ENCODE data around the gene ANXA8. TPM values are rescaled to one million over a fixed set of nuclear protein-coding genes. Genes with fewer than 3 reads are reported as not detected.

The ANXA8 gene
- polyA plus RNA-seq, 1 donor = 18.2 TPM

- WGBS (ENCODE audit: insufficient coverage, low lambda C conversion rate) = no CpG with 5 or more reads among the region's 3 CpGs
- Histone ChIP-seq H3K4me1 (ENCODE audit: control insufficient read depth, insufficient read depth, low read length) (peaks cover 63% of the 10 kb centered on the region), H3K36me3 (ENCODE audit: control insufficient read depth, insufficient read depth, low read length) (no peaks in the 10 kb centered on the region), H3K27ac (ENCODE audit: low read length) (no peak overlapping the region), H3K4me3 (ENCODE audit: low read length) (no peak overlapping the region), H3K9me3 (ENCODE audit: control insufficient read depth, low read depth, low read length) (peaks cover 2% of the 10 kb centered on the region), H3K27me3 (ENCODE audit: control insufficient read depth, insufficient read depth, low read length) (no peaks in the 10 kb centered on the region)
- DNase-seq = no peak
Measured at GRCh38 chr10:47454780-47455058, 29.2 kb downstream of the ANXA8 start.

DNA sequence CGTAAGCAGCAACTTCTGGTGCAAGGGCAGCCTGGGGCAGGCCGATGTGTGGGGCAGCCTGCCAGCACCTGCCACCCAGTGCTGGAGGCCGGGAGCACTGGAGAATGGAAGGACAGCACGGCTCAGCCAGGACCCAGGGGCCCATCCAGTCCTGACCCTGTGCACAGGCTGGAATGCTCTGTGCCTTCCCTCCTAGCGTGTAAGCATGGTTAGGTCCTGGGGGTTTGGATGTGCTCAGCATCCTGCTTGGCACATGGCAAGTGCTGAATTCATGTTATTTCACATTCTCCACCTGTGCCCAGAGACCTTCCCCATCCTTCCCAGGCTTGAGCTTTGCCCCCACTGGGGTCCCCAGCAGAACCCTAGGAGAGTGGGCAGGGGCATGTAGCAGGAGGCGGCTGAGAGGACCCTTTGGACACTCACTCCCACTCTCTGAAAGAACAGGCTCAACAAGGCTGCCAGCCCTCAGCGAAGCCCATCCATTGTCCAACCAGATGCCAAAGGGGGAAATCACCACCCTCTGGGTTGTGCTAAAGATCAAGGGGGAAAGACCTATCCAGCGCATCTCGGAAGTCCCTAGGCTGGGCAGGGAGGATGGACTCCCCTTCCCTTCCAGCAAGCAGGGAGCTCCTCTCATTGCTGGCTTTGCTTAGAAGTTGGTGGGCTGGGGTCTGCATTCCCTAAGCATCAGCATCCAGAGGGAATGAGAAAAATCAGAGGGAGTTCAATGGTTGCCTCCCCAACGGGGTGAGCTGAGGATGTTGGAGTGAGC is 29.7 kb downstream of the ANXA8 start:
- H3K36me3 ChIP-seq (ENCODE audit: control insufficient read depth, insufficient read depth, low read length) = no peaks in the 10 kb centered on the region
- peaks cover 63% of the 10 kb centered on the region for H3K4me1 ChIP-seq (ENCODE audit: control insufficient read depth, insufficient read depth, low read length)
- no peak overlapping the region for H3K4me3 ChIP-seq (ENCODE audit: low read length)
- no CpG with 5 or more reads among the region's 10 CpGs for WGBS (ENCODE audit: insufficient coverage, low lambda C conversion rate)
- H3K27ac ChIP-seq (ENCODE audit: low read length) = no peak overlapping the region
- no peak for DNase-seq
- no peaks in the 10 kb centered on the region for H3K27me3 ChIP-seq (ENCODE audit: control insufficient read depth, insufficient read depth, low read length)
- H3K9me3 ChIP-seq (ENCODE audit: control insufficient read depth, low read depth, low read length) = peaks cover 2% of the 10 kb centered on the region

- Histone ChIP-seq H3K27ac (ENCODE audit: low read length) (no peak overlapping the region), H3K36me3 (ENCODE audit: control insufficient read depth, insufficient read depth, low read length) (no peaks in the 10 kb centered on the region), H3K9me3 (ENCODE audit: control insufficient read depth, low read depth, low read length) (no peaks in the 10 kb centered on the region), H3K4me3 (ENCODE audit: low read length) (no peak overlapping the region), H3K27me3 (ENCODE audit: control insufficient read depth, insufficient read depth, low read length) (no peaks in the 10 kb centered on the region), H3K4me1 (ENCODE audit: control insufficient read depth, insufficient read depth, low read length) (peaks cover 63% of the 10 kb centered on the region)
- no CpG with 5 or more reads among the region's 7 CpGs for WGBS (ENCODE audit: insufficient coverage, low lambda C conversion rate)
- peak in 1 of 2 donors; percentile 56 for DNase-seq
Measured at GRCh38 chr10:47453141-47454007, 30.5 kb downstream of the ANXA8 start.

- peak in 1 of 2 donors; percentile 36 for DNase-seq
- H3K36me3 ChIP-seq (ENCODE audit: control insufficient read depth, insufficient read depth, low read length) = no peaks in the 10 kb centered on the region
Measured at GRCh38 chr10:47452495-47453140, 31.3 kb downstream of the ANXA8 start.

GRCh38 chr10:47451998-47452494 is 31.9 kb downstream of the ANXA8 start:
- DNase-seq = no peak
- WGBS (ENCODE audit: insufficient coverage, low lambda C conversion rate) = no CpG with 5 or more reads among the region's 7 CpGs
- H3K4me1 ChIP-seq (ENCODE audit: control insufficient read depth, insufficient read depth, low read length) = peaks cover 57% of the 10 kb centered on the region

More at GRCh38 chr10:47452495-47453140, 31.3 kb downstream of the ANXA8 start:
- Histone ChIP-seq H3K27me3 (ENCODE audit: control insufficient read depth, insufficient read depth, low read length) (no peaks in the 10 kb centered on the region), H3K4me1 (ENCODE audit: control insufficient read depth, insufficient read depth, low read length) (peaks cover 63% of the 10 kb centered on the region), H3K9me3 (ENCODE audit: control insufficient read depth, low read depth, low read length) (peaks cover 4% of the 10 kb centered on the region), H3K4me3 (ENCODE audit: low read length) (no peak overlapping the region), H3K27ac (ENCODE audit: low read length) (no peak overlapping the region)
- no CpG with 5 or more reads among the region's 11 CpGs for WGBS (ENCODE audit: insufficient coverage, low lambda C conversion rate)

GRCh38 chr10:47451273-47451997 is 32.5 kb downstream of the ANXA8 start:
- Histone ChIP-seq H3K27ac (ENCODE audit: low read length) (no peak overlapping the region), H3K4me3 (ENCODE audit: low read length) (no peak overlapping the region), H3K36me3 (ENCODE audit: control insufficient read depth, insufficient read depth, low read length) (no peaks in the 10 kb centered on the region), H3K27me3 (ENCODE audit: control insufficient read depth, insufficient read depth, low read length) (no peaks in the 10 kb centered on the region), H3K9me3 (ENCODE audit: control insufficient read depth, low read depth, low read length) (peaks cover 8% of the 10 kb centered on the region), H3K4me1 (ENCODE audit: control insufficient read depth, insufficient read depth, low read length) (peaks cover 51% of the 10 kb centered on the region)
- WGBS (ENCODE audit: insufficient coverage, low lambda C conversion rate) = no CpG with 5 or more reads among the region's 13 CpGs
- DNase-seq = peak; percentile 71 to 81

More at GRCh38 chr10:47451998-47452494, 31.9 kb downstream of the ANXA8 start:
- Histone ChIP-seq H3K9me3 (ENCODE audit: control insufficient read depth, low read depth, low read length) (peaks cover 8% of the 10 kb centered on the region), H3K36me3 (ENCODE audit: control insufficient read depth, insufficient read depth, low read length) (no peaks in the 10 kb centered on the region), H3K4me3 (ENCODE audit: low read length) (no peak overlapping the region), H3K27ac (ENCODE audit: low read length) (no peak overlapping the region), H3K27me3 (ENCODE audit: control insufficient read depth, insufficient read depth, low read length) (no peaks in the 10 kb centered on the region)

GRCh38 chr10:47450442-47450841 is 33.5 kb downstream of the ANXA8 start:
- no CpG with 5 or more reads among the region's 2 CpGs for WGBS (ENCODE audit: insufficient coverage, low lambda C conversion rate)
- peaks cover 42% of the 10 kb centered on the region for H3K4me1 ChIP-seq (ENCODE audit: control insufficient read depth, insufficient read depth, low read length)
- no peak for DNase-seq
- no peak overlapping the region for H3K27ac ChIP-seq (ENCODE audit: low read length)
- no peaks in the 10 kb centered on the region for H3K36me3 ChIP-seq (ENCODE audit: control insufficient read depth, insufficient read depth, low read length)
- no peaks in the 10 kb centered on the region for H3K27me3 ChIP-seq (ENCODE audit: control insufficient read depth, insufficient read depth, low read length)
- peaks cover 17% of the 10 kb centered on the region for H3K9me3 ChIP-seq (ENCODE audit: control insufficient read depth, low read depth, low read length)
- H3K4me3 ChIP-seq (ENCODE audit: low read length) = no peak overlapping the region

DNA sequence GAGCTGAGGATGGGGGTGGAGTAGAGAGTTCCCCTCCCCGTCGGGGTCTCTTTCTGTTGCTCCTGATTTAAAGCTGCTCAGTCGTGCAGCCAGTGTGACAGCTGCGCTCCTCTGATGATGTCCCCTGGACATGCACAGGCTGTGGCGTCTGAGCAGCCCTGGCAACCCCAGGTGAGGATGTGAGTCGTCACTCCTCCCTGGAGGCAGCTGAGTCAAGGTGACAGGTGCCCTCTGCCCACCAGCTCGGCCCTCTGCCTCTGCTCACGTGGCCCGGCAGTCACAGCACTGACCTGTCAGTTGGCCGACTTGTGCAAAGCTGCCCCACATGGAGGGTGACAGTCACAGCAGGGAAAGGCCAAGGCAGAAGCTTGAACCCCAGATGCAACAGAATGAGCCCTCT is 33.9 kb downstream of the ANXA8 start:
- H3K27ac ChIP-seq (ENCODE audit: low read length) = no peak overlapping the region
- WGBS (ENCODE audit: insufficient coverage, low lambda C conversion rate) = no CpG with 5 or more reads among the region's 10 CpGs
- no peak overlapping the region for H3K4me3 ChIP-seq (ENCODE audit: low read length)
- H3K36me3 ChIP-seq (ENCODE audit: control insufficient read depth, insufficient read depth, low read length) = no peaks in the 10 kb centered on the region
- H3K4me1 ChIP-seq (ENCODE audit: control insufficient read depth, insufficient read depth, low read length) = peaks cover 38% of the 10 kb centered on the region
- no peak for DNase-seq
- peaks cover 20% of the 10 kb centered on the region for H3K9me3 ChIP-seq (ENCODE audit: control insufficient read depth, low read depth, low read length)
- no peaks in the 10 kb centered on the region for H3K27me3 ChIP-seq (ENCODE audit: control insufficient read depth, insufficient read depth, low read length)

GRCh38 chr10:47449102-47449978 is 34.6 kb downstream of the ANXA8 start:
- Histone ChIP-seq H3K9me3 (ENCODE audit: control insufficient read depth, low read depth, low read length) (peaks cover 20% of the 10 kb centered on the region), H3K4me1 (ENCODE audit: control insufficient read depth, insufficient read depth, low read length) (peaks cover 38% of the 10 kb centered on the region), H3K27me3 (ENCODE audit: control insufficient read depth, insufficient read depth, low read length) (no peaks in the 10 kb centered on the region), H3K4me3 (ENCODE audit: low read length) (no peak overlapping the region), H3K36me3 (ENCODE audit: control insufficient read depth, insufficient read depth, low read length) (no peaks in the 10 kb centered on the region), H3K27ac (ENCODE audit: low read length) (no peak overlapping the region)
- DNase-seq = no peak
- WGBS (ENCODE audit: insufficient coverage, low lambda C conversion rate) = 40% methylated on average over 1 of the region's 9 CpGs
